AG04450 (cell line): Measurements from ENCODE around the gene RASGEF1C. TPM values are rescaled to one million over a fixed set of nuclear protein-coding genes. Genes with fewer than 3 reads are reported as not detected.

ENCODE experiments used
- CTCF ChIA-PET: fragments of 300-600, 350-600 bp; formaldehyde crosslinking; extraction: SDS; loops from one replicate; lab custom pipeline; 2022; ENCODE audit warnings: antibody characterized with exemption, inconsistent platforms; lab: Charles Lee
- POLR2A ChIA-PET: fragments of 350-600 bp; formaldehyde crosslinking; extraction: SDS; loops from one replicate; lab custom pipeline; 2021; ENCODE audit warnings: antibody characterized with exemption, inconsistent platforms; lab: Yijun Ruan, JAX
- DNase-seq: peaks from one replicate; pipeline ENCODE4 v3.0.0-alpha.2; 2011; ENCODE audit warnings: low read depth, low spot score
- H3K27ac ChIP-seq: one replicate; pipeline ENCODE4 v1.5.1; 2012; ENCODE audit warnings: low read depth, low read length, control low read depth
- H3K27me3 ChIP-seq: one replicate; pipeline ENCODE4 v1.6.0; 2012; ENCODE audit warnings: low read length; ENCODE audit not compliant: control insufficient read depth, insufficient read depth
- H3K4me3 ChIP-seq: 2 replicates; pipeline ENCODE4 v1.5.1; 2011; ENCODE audit warnings: mild to moderate bottlenecking, low read depth, low read length, control low read depth
- H3K9me3 ChIP-seq: 2 replicates; pipeline ENCODE4 v1.5.1; 2012; ENCODE audit warnings: low read length; ENCODE audit not compliant: control insufficient read depth, insufficient read depth
- polyA plus RNA-seq: library from polyadenylated mRNA; depleted of rRNA; stranded (reverse); fragments of >200 nt; gene quantifications from 2 replicates; pipeline ENCODE4 v1.2.3, GENCODE V29; 2011
- TF ChIP-seq, protein P1 (sequence below): IDR thresholded peaks from 2 replicates; pipeline ENCODE4 v1.5.1; 2011; ENCODE audit warnings: low read depth, low read length, control low read depth, inconsistent platforms

Gene RASGEF1C
- polyA plus RNA-seq, 1 experiment, result not detected

DNA sequence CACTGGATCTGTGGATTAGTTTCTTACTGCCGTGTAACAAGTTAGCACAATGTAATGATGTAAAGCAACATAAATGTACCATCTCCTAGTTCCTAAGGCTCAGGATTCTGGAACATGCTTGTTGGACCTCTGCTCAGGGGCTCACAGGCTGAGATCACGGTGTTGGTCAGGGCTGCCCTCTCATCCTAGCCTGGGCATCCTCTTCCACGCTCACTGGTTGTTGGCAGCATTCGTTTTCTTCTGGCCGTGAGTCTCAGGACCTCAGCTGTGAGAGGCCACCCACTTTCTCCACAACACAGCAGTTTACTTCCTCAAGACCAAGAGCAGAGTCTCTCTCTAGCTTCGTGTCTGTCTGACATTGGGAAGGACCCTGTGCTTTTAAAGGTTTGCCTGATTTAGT is 17.3 kb downstream of the RASGEF1C start:
- CTCF ChIA-PET, result no interaction called here

GRCh38 chr5:180187767-180188166 is 21.2 kb downstream of the RASGEF1C start:
- DNase-seq, result no peak
- Histone ChIP-seq H3K27ac (no peak overlapping the region), H3K4me3 (no peak overlapping the region), H3K27me3 (no peaks in the 10 kb centered on the region), H3K9me3 (peaks cover 4% of the 10 kb centered on the region)
- CTCF ChIA-PET, result no interaction called here
- TF ChIP-seq, protein P1, sequence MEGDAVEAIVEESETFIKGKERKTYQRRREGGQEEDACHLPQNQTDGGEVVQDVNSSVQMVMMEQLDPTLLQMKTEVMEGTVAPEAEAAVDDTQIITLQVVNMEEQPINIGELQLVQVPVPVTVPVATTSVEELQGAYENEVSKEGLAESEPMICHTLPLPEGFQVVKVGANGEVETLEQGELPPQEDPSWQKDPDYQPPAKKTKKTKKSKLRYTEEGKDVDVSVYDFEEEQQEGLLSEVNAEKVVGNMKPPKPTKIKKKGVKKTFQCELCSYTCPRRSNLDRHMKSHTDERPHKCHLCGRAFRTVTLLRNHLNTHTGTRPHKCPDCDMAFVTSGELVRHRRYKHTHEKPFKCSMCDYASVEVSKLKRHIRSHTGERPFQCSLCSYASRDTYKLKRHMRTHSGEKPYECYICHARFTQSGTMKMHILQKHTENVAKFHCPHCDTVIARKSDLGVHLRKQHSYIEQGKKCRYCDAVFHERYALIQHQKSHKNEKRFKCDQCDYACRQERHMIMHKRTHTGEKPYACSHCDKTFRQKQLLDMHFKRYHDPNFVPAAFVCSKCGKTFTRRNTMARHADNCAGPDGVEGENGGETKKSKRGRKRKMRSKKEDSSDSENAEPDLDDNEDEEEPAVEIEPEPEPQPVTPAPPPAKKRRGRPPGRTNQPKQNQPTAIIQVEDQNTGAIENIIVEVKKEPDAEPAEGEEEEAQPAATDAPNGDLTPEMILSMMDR, result no peak
- POLR2A ChIA-PET, result no interaction called here

More for the DNA sequence above, 17.3 kb downstream of the RASGEF1C start:
- H3K27ac ChIP-seq, result no peak overlapping the region
- no peak overlapping the region for H3K4me3 ChIP-seq
- POLR2A ChIA-PET, result no interaction called here
- peaks cover 7% of the 10 kb centered on the region; the same call in 1 of the 2 replicates for H3K9me3 ChIP-seq
- no peak for DNase-seq
- no peaks in the 10 kb centered on the region for H3K27me3 ChIP-seq
- TF ChIP-seq, protein P1, result no peak

DNA sequence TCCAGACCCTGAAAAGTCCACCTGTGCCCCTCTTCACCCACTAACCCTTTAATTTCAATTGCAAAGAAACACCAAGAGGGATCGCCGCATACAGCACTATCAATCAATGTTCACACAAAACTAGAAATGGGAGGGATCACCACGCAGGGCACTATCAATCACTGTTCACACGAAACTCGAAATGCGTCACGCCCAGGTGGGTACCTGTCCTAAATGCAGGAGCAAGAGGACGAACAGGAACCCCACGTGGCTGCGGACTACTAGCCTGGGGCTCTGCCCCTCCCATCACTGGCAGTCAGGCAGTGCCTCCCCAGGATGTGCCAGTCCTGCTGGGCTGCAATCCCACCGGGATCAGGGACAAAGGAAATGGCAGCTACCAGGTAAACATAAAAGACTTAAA is 28.2 kb downstream of the RASGEF1C start:
- Histone ChIP-seq H3K9me3 (peaks cover 8% of the 10 kb centered on the region), H3K27me3 (peaks cover 4% of the 10 kb centered on the region), H3K4me3 (no peak overlapping the region), H3K27ac (no peak overlapping the region)
- TF ChIP-seq, protein P1, result no peak
- CTCF ChIA-PET, result no interaction called here
- POLR2A ChIA-PET, result no interaction called here
- DNase-seq, result no peak

DNA sequence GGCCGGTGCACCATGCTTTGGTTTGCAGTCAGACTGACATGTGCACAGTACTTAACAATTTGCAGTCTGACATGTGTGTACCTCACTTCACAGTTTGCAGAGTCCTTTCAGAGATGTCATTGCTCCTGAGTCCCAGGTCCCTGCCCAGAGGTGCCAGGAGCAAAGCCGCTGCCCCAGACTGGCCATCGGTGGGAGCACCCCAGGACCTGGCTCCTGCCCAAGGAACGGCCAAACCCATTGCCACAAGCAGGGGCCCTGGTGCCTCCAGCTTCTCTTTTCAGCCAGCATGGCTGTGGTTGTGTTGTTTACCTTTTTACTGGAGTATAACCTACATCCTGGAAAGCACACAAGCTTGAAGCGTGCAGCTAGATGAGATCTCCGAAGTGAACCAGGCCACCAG is 28.6 kb downstream of the RASGEF1C start:
- DNase-seq, result no peak
- TF ChIP-seq, protein P1, result no peak
- CTCF ChIA-PET, result no interaction called here
- Histone ChIP-seq H3K27ac (no peak overlapping the region), H3K27me3 (peaks cover 4% of the 10 kb centered on the region), H3K4me3 (no peak overlapping the region), H3K9me3 (peaks cover 8% of the 10 kb centered on the region)
- POLR2A ChIA-PET, result no interaction called here

DNA sequence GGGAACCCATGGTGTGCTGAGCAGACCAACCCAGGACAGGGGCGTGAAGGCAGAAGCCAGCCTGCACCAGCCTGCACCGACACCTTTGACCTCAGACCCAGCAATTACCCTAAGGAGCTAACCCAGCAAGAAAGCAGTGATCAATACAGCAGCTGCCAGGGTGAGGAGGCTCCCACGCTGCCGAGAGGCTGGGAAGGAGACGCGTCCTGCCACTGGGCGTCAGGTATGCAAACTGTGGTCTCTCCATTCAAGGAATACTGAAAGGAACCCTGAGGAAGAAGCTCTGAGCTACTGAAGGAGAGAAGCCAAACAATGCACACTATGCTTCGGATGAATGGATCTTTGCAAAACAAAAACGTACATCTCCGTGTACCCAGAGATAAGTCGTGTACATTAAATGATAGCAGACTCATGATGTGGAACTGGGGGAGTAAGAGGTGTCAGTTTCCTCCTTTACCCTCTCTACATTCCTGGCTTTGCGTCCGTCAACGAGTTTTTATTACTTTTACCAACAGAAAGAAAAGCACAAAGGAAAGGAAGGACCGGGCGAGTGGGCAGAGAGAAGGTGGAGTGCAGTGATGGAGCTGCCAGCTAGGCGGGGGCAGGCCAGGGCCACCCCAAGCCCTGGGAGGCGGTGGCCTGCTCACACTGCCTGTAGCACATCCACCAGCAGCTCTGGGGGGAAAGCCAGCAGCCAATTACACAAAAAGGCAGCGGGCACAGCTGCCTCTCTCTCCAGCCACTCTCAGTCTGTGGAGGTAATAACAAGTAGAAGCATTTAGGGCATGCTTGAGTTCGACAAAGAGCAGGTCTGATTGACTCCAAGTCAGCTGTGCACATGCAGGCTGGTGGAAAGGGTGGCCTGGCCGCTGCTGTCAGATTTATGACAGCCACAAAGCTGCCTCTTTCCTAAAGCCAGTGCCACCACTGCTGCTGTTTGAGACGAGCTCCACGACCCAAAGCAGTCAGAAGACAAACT is 29.3 kb downstream of the RASGEF1C start:
- Histone ChIP-seq H3K27me3 (peaks cover 4% of the 10 kb centered on the region), H3K27ac (peak overlapping the region; percentile 2), H3K9me3 (peaks cover 8% of the 10 kb centered on the region), H3K4me3 (no peak overlapping the region)
- POLR2A ChIA-PET, result no interaction called here
- CTCF ChIA-PET, result no interaction called here
- no peak for DNase-seq
- TF ChIP-seq, protein P1, result no peak
